OCI-LY7 (cell line): ENCODE measurements around the gene CNIH3. TPM values are rescaled to one million over a fixed set of nuclear protein-coding genes. Genes with fewer than 3 reads are reported as not detected.

ENCODE experiments used
- BruUV-seq: library from RNA; stranded (reverse); fragments of 400-500 nt; replicated peaks from 2 replicates; lab custom pipeline; 2021; lab: Mats Ljungman, UMichigan
- CTCF ChIA-PET: fragments of 300-600 bp; sonication (Branson Sonifier 250); formaldehyde crosslinking; loops from one replicate; lab custom pipeline; 2022; ENCODE audit warnings: antibody characterized with exemption; ENCODE audit not compliant: unreplicated experiment; lab: Charles Lee
- POLR2A ChIA-PET: fragments of 300-600 bp; sonication (Branson Sonifier 250); formaldehyde crosslinking; loops from one replicate; lab custom pipeline; 2022; ENCODE audit warnings: antibody characterized with exemption; lab: Charles Lee
- DNase-seq: peaks from one replicate; pipeline ENCODE4 v3.0.0-alpha.2; 2015; ENCODE audit warnings: low spot score
- H2AFZ ChIP-seq: fragments of 200-600 bp; sonication (generic), shearing (Covaris generic); 2 replicates; pipeline ENCODE4 v1.6.1; 2014; ENCODE audit warnings: mild to moderate bottlenecking, antibody characterized with exemption, low read length, moderate library complexity
- H3K27ac ChIP-seq: fragments of 200-600 bp; sonication (generic); 2 replicates; pipeline ENCODE4 v1.5.1; 2014; ENCODE audit warnings: mixed run types, low read depth, mild to moderate bottlenecking, moderate library complexity, low read length, inconsistent platforms; ENCODE audit not compliant: poor library complexity, severe bottlenecking
- H3K36me3 ChIP-seq: fragments of 200-600 bp; sonication (generic); 2 replicates; pipeline ENCODE4 v1.6.1; 2014; ENCODE audit warnings: mild to moderate bottlenecking, antibody characterized with exemption, low read length, moderate library complexity, mixed read lengths; ENCODE audit not compliant: insufficient read depth
- H3K4me1 ChIP-seq: fragments of 200-600 bp; sonication (generic); 2 replicates; pipeline ENCODE4 v1.5.1; 2014; ENCODE audit warnings: mild to moderate bottlenecking, low read length; ENCODE audit not compliant: insufficient read depth, poor library complexity, severe bottlenecking
- H3K4me2 ChIP-seq: fragments of 200-600 bp; sonication (generic); 2 replicates; pipeline ENCODE4 v1.6.1; 2014; ENCODE audit warnings: mild to moderate bottlenecking, low read length
- H3K4me3 ChIP-seq: fragments of 200-600 bp; sonication (generic); 2 replicates; pipeline ENCODE4 v1.5.1; 2014; ENCODE audit warnings: mild to moderate bottlenecking, low read depth, low read length; ENCODE audit not compliant: poor library complexity, severe bottlenecking
- H3K79me2 ChIP-seq: fragments of 200-600 bp; sonication (generic); 2 replicates; pipeline ENCODE4 v1.6.1; 2016; ENCODE audit warnings: low read depth, mild to moderate bottlenecking, low read length, moderate library complexity, mixed read lengths; ENCODE audit not compliant: insufficient read depth
- H3K9me2 ChIP-seq: fragments of 200-600 bp; sonication (generic); 2 replicates; pipeline ENCODE4 v1.6.1; 2016; ENCODE audit warnings: mild to moderate bottlenecking, low read length, mixed read lengths; ENCODE audit not compliant: insufficient read depth
- H3K9me3 ChIP-seq: fragments of 200-600 bp; sonication (generic); 2 replicates; pipeline ENCODE4 v1.6.1; 2014; ENCODE audit warnings: mild to moderate bottlenecking, mixed run types, low read length, mixed read lengths
- H4K20me1 ChIP-seq: fragments of 200-600 bp; sonication (generic); 2 replicates; pipeline ENCODE4 v1.6.1; 2014; ENCODE audit warnings: mild to moderate bottlenecking, antibody characterized with exemption, low read length, moderate library complexity, mixed read lengths; ENCODE audit not compliant: insufficient read depth
- CTCF ChIP-seq: fragments of 200-600 bp; sonication (generic); conservative IDR thresholded peaks from 2 replicates; pipeline ENCODE4 v1.5.1; 2014; ENCODE audit warnings: mild to moderate bottlenecking, antibody characterized with exemption, low read length, moderate library complexity, mixed read lengths
- EZH2phosphoT487 ChIP-seq: fragments of 200-600 bp; sonication (generic); IDR thresholded peaks from 2 replicates; pipeline ENCODE4 v1.6.1; 2018; ENCODE audit warnings: low read depth, borderline replicate concordance, mild to moderate bottlenecking, mixed run types, antibody characterized with exemption, low read length, moderate library complexity, mixed read lengths
- intact Hi-C: fragments of 100-400 bp; cut with micrococcal nuclease; formaldehyde crosslinking; loops from one replicate; pipeline ENCODE4 v1.10.0; 2022; ENCODE audit not compliant: unreplicated experiment
- total RNA-seq, 2 experiments: library from RNA; depleted of rRNA in 1 of 2; stranded (reverse); fragments of >200 nt in 1 of 2; shearing (Covaris generic) in 1 of 2; gene quantifications; 2 replicates each; pipeline ENCODE4 v1.2.3, GENCODE V29; 2014 to 2022

Gene CNIH3
- total RNA-seq, 2 experiments from 2014 or later, result 1.9 to 2.4 TPM

DNA sequence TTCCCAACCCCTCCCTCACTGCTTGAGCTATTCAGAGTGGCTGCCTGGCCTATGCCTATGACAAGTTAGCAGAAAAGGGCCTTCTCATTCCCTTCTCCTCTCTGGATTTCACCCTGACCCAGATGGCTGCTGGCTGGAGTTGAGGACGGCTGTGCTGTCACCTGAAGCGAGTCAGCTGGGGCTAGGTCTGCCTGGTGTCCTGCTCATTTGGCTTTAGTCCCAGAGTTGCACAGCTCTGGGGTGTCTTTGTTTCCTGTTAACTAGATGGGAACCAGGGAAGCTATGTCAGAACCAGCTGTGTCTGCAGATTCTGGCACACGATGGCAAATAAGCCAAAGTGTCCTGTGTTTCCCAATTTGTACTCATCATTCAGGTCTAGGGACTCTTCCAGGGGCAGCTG, 52.9 kb downstream of the CNIH3 start:
- no peak for TF ChIP-seq EZH2phosphoT487
- no peak for TF ChIP-seq CTCF
- no peaks in the 10 kb centered on the region for H3K9me2 ChIP-seq
- POLR2A ChIA-PET, result no interaction called here
- H3K9me3 ChIP-seq, result no peaks in the 10 kb centered on the region
- intact Hi-C loops, result no loop called here
- no peak for DNase-seq
- H2AFZ ChIP-seq, result no peak overlapping the region
- CTCF ChIA-PET, result no interaction called here
- H3K4me2 ChIP-seq, result no peak overlapping the region
- H3K27ac ChIP-seq, result no peak overlapping the region
- no peaks in the 10 kb centered on the region for H3K36me3 ChIP-seq
- H3K4me1 ChIP-seq, result no peaks in the 10 kb centered on the region
- H4K20me1 ChIP-seq, result no peaks in the 10 kb centered on the region
- no TSS peak for BruUV-seq
- no peak overlapping the region for H3K4me3 ChIP-seq
- H3K79me2 ChIP-seq, result no peaks in the 10 kb centered on the region

- H3K4me2 ChIP-seq, result no peak overlapping the region
- no TSS peak for BruUV-seq
- no peaks in the 10 kb centered on the region for H3K79me2 ChIP-seq
- TF ChIP-seq CTCF (no peak), EZH2phosphoT487 (no peak)
- no peaks in the 10 kb centered on the region for H3K9me2 ChIP-seq
- ChIA-PET CTCF (no interaction called here), POLR2A (no interaction called here)
- H3K4me1 ChIP-seq, result no peaks in the 10 kb centered on the region
- H3K27ac ChIP-seq, result no peak overlapping the region
- H3K36me3 ChIP-seq, result no peaks in the 10 kb centered on the region
- intact Hi-C loops, result no loop called here
- DNase-seq, result no peak
- no peak overlapping the region for H2AFZ ChIP-seq
- no peaks in the 10 kb centered on the region for H4K20me1 ChIP-seq
- no peaks in the 10 kb centered on the region for H3K9me3 ChIP-seq
- no peak overlapping the region for H3K4me3 ChIP-seq
Observed at GRCh38 chr1:224669403-224669802, 53.3 kb downstream of the CNIH3 start.

GRCh38 chr1:224670506-224670905, 54.4 kb downstream of the CNIH3 start:
- ChIA-PET CTCF (no interaction called here), POLR2A (no interaction called here)
- intact Hi-C loops, result no loop called here
- DNase-seq, result no peak
- H3K4me2 ChIP-seq, result no peak overlapping the region
- no peaks in the 10 kb centered on the region for H3K79me2 ChIP-seq
- H4K20me1 ChIP-seq, result no peaks in the 10 kb centered on the region
- no peaks in the 10 kb centered on the region for H3K9me3 ChIP-seq
- no TSS peak for BruUV-seq
- no peaks in the 10 kb centered on the region for H3K4me1 ChIP-seq
- H3K36me3 ChIP-seq, result no peaks in the 10 kb centered on the region
- no peak overlapping the region for H3K27ac ChIP-seq
- H3K4me3 ChIP-seq, result no peak overlapping the region
- H3K9me2 ChIP-seq, result no peaks in the 10 kb centered on the region
- H2AFZ ChIP-seq, result no peak overlapping the region
- TF ChIP-seq EZH2phosphoT487 (no peak), CTCF (no peak)
